ENCODE measurements around the gene SPATC1L.
"Not testable (repeated sequence)": the region's sequence is repeated elsewhere in the genome, so short reads cannot be mapped to it uniquely, and the experiment has no call there.

The SPATC1L gene

DNA sequence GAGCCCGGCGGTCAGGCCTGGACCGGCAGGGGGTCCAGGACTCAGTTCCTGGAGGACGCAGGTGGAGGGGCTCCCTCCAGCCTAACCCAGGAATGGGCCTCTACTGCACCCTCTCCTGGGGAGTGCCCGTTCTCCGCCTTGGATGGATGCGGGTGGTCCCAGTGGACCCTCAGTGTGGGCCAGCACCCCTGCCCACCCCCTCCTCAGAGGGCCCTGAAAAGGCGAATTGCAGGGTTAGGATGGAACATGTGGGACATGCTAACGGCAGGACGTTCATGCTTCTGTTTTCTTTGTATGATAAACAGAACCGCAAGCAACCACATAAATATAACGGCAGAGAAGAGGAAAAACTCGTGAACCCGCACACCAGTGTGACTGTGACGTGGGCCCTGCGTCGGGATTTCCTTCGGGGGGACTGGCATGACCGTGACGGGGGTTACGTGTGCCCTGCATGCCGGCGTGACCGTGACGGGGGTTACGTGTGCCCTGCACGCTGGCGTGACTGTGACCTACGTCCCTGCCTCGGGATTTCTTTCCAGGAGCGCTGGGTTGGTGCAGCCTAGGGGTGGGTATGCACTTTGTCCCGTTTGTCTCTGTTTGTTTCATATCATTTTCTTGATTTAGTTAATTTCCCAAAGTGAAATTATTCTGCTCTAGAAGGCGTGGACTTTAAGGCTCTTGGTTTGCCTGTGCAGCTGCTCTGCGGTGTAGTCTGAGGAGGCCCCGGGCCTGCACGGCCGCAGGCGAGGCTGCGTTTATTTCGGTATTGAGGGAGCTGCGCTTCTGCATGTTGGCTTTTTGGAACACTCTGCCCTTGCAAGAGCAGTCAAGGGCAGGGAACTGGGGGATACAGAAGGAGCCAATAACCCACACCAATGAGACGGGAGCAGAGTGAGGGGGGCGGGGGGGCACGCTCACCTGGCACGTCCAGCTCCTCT lies 32.0 kb downstream of the SPATC1L start:
- in situ Hi-C loops (cut with MboI; ENCODE audit: low sequenced_read_pairs) = no loop called here

DNA sequence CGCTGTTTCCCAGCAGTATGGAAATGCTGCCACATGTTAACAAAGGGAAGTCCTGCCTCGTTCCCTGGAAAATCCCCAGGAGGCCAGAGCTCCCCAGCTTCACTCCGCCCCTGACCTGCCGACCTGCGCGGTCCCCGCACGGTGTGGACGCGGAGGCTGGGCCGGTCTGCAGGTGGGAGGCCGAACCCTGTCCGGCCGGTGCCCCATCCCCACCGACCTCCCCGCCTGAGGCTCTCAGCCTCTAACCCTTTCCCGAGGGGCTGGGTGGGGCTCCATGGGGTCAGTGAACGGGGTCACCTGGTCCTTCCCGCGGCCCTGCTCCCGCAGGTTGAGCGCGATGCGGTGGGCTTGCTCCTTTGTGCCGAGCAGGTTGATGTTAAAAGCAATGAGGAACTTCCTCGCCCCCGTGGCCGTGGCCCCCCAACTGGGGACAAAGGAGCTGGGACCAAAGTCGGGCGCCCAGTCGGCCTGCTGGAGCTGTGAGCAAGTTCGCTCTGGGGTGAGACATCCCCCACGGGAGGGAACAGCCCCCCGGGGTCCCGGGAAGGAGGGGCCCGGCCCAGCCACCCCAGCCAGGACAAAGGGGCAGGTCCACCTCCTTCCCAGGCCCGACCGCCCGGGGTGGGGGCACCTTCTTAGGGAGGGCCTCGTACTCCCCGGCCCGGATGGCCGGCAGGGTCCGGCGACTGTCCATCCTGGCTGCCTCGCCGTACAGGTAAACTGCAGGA lies 32.8 kb downstream of the SPATC1L start:
- in situ Hi-C loops (cut with MboI; ENCODE audit: low sequenced_read_pairs) = no loop called here

DNA sequence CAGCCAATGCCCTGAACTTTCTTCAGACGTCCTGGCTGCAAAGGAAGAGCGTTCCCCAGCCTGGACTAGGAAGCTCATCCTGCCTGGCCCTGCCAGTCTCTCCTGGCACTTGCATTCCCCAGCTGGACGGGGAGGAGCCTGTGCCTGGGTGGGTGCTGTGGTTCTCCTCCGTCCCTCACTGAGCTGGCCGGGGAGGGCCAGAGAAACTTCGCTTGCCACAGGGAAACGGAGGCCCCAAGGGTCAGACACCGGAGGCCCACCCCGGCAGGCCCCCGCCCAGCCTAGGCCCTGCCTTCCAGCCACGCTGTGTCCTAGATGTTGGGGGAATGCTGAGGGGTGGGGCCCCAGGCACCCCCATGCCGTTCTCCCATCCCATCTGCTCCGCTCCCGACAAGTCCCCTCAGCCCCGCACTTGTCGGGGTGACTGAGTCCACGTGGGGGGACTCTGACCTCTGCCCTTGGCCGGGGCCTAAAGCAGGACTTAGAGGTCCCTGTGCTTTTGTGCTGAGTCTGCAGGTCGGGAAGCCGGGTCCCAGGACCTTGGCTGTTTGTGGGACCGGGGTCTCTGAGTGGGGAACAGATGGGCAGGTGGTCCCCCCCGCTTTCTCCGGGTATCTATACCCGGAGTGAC lies 33.7 kb downstream of the SPATC1L start:
- in situ Hi-C loops (cut with MboI; ENCODE audit: low sequenced_read_pairs) = no loop called here

GRCh38 chr21:46150073-46150472 lies 34.2 kb downstream of the SPATC1L start:
- in situ Hi-C loops (cut with MboI; ENCODE audit: low sequenced_read_pairs) = no loop called here

DNA sequence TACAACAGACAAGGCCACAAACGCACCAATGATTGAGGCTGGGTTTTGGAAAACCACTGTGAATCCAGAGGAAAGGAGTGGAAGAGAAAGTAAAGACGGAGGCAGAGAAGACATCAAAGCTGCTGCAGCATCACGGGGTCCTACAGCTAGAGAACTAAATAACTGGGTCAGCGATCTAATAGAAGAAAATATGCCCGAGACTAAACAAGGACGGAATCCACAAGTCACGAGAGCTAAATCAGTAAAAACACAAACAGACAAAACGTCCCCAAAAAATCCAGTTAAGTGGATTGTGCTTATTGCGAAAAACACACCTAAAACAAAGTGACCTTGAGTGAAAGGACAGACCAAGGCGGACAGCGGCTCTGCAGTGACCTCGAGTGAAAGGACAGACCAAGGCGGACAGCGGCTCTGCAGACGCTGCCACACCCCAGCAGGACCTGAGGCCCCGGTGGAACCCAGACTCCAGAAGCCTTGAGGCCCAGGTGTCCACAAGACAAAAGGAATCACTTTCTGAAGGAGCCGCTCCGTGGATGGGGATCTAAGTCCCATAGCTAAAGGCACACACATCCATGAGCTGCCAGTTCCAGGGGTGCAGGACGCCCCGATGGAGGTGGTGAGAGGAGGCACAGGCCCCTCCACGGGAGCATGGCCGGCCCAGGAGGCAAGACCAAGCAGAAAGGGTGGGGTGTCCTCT lies 34.9 kb downstream of the SPATC1L start:
- in situ Hi-C loops (cut with MboI; ENCODE audit: low sequenced_read_pairs) = no loop called here

- in situ Hi-C loops (cut with MboI; ENCODE audit: low sequenced_read_pairs) = no loop called here
Observed at GRCh38 chr21:46148106-46148505, 36.2 kb downstream of the SPATC1L start.

DNA sequence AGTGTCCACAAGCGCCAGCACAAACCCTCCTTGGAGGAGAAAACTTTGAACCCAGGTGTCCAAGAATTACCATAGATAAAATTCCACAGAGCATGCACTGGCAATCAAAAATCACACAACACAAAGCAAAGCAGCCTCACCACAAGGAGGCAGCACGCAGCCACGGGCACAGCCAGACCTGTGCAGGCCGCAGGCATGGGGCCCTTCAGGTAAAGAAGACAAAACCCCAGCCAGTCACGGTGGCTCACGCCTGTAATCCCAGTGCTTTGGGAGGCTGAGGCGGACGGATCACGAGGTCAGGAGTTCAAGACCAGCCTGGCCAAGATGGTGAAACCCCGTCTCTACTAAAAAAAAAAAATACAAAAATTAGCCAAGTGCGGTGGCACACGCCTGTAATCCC lies 36.8 kb downstream of the SPATC1L start:
- in situ Hi-C loops (cut with MboI; ENCODE audit: low sequenced_read_pairs) = not testable (repeated sequence)

DNA sequence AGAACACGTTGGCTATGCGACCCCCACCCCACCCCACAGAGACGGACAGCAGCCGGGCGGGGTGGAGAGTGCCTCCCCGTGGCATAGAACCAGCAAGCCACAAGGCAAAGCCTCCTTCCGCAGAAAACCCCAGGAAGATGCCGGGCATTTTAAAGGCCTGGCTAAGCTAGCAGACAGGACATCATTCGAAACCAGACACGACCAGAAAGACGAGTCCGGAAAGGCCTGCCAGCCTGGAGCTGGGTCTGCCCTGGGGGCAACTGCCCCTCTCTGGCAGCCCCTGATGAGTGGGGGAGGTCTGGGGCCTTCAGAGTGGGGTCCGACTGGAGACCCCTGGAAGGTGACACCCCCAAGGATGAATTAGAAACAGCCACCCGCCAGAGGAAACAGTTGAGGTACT lies 37.4 kb downstream of the SPATC1L start:
- in situ Hi-C loops (cut with MboI; ENCODE audit: low sequenced_read_pairs) = no loop called here

GRCh38 chr21:46145840-46146691 lies 38.2 kb downstream of the SPATC1L start:
- in situ Hi-C loops (cut with MboI; ENCODE audit: low sequenced_read_pairs) = no loop called here

DNA sequence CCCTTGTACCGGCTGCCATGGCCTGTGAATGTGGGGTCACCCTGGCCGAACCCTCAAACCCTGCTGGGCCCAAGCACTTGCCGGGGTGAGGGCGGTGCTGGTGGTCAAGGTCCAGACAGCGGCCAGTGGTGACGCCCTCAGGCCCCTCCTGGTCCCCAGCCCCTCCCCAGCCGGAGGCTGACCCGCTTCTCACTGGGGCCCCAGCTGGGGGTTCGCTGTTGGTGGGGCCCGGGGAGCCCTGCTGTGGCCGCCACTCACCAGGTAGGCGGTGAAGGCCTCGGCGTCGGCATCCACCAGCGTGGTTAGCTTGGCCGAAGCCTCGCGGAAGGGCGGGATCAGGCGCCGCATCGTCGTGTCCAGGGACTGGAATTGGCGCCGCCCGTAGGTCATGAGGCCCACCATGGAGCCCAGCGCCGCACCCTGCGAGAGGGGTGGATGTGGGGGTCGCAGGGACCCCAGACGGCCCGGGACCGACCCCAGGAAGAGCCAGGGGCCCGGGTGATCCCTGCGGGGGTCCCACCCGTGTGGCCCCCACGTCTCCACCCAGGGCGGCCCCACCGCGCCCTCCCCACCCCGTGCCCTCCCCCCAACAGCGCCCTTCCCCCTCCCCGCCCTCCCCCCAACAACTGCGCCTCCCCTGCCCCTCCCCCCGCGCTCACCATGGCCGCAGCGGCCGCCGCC lies 39.0 kb downstream of the SPATC1L start:
- in situ Hi-C loops (cut with MboI; ENCODE audit: low sequenced_read_pairs) = no loop called here

DNA sequence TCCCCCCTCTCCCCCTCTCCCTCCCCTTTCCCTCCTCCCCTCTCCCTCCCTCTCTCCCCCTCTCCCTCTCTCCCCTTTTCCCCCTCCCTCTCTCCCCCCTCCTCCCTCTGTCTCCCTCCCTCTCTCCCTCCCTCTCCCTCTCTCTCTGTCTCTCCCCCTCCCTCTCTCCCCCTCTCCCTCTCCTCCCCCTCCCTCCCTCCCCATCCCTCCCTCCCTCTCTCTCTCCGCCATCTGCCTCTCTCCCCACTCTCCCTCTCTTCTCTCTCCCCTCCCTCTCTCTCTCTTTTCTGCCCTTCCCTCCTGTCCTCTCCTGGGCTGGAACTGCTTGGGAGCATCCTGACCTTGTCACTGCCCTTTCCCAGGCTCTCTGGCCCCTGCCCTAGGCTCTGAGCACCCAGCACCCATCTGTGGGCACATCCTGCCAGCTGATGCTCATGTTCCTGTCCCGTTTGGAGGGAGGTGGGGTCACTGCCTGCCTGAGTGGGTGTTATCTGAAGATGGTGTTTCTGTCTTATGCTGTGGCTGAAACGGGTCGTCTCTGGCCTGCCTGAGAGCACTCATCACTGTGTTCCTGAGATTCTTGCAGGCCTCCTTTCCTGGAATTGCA lies 39.7 kb downstream of the SPATC1L start:
- in situ Hi-C loops (cut with MboI; ENCODE audit: low sequenced_read_pairs) = no loop called here

- in situ Hi-C loops (cut with MboI; ENCODE audit: low sequenced_read_pairs) = no loop called here
Observed at GRCh38 chr21:46142582-46143473, 41.4 kb downstream of the SPATC1L start.

DNA sequence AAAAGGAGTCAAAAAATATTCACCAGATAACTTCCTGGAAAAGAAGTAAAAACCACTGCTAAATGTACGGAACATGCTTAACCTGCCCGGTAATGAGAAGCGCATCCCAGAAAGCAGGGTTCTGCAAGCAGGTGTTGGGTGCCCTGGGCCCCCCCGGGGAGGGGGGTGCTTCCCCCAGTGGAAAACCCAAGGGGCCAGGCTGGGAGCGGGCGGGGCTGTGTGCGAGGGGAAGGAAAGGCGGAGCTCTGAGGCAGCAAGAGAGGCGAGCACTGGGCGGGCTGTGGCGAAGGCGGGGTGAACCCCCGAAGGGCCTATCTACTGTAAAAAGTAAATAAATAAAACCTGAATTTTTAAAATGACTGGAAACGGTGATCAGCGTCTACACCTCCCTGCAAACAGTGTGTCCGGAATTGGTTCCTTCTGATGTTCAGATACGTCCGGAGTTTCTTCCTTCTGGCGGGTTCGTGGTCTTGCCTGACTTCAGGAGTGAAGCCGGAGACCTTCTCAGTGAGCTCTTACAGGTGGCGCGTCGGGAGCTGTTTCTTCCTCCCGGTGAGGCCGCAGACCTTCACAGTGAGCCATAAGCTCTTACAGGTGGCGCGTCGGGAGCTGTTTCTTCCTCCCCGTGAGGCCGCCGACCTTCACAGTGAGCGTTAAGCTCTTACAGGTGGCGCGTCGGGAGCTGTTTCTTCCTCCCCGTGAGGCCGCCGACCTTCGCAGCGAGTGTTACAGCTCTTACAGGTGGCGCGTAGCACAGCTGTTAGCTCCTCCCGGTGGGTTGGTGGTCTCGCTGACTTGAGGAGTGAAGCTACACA lies 42.3 kb downstream of the SPATC1L start:
- in situ Hi-C loops (cut with MboI; ENCODE audit: low sequenced_read_pairs) = no loop called here

GRCh38 chr21:46140352-46141003 lies 43.8 kb downstream of the SPATC1L start:
- in situ Hi-C loops (cut with MboI; ENCODE audit: low sequenced_read_pairs) = not testable (repeated sequence)

- in situ Hi-C loops (cut with MboI; ENCODE audit: low sequenced_read_pairs) = no loop called here
Observed at GRCh38 chr21:46139686-46140085, 44.6 kb downstream of the SPATC1L start.

- in situ Hi-C loops (cut with MboI; ENCODE audit: low sequenced_read_pairs) = no loop called here
Observed at GRCh38 chr21:46138383-46138970, 45.8 kb downstream of the SPATC1L start.

All from HL-60/S4 (cell line).